ENCODE measurements around the gene RPS13. TPM values are rescaled to one million over a fixed set of nuclear protein-coding genes. Genes with fewer than 3 reads are reported as not detected.

The RPS13 gene
- total and polyA plus RNA-seq, 10 of the 15 experiments (the other 5 are each of a cell fraction or from before 2014, with no cell fraction given): 1,514 to 4,753 (median 1,995) TPM

DNA sequence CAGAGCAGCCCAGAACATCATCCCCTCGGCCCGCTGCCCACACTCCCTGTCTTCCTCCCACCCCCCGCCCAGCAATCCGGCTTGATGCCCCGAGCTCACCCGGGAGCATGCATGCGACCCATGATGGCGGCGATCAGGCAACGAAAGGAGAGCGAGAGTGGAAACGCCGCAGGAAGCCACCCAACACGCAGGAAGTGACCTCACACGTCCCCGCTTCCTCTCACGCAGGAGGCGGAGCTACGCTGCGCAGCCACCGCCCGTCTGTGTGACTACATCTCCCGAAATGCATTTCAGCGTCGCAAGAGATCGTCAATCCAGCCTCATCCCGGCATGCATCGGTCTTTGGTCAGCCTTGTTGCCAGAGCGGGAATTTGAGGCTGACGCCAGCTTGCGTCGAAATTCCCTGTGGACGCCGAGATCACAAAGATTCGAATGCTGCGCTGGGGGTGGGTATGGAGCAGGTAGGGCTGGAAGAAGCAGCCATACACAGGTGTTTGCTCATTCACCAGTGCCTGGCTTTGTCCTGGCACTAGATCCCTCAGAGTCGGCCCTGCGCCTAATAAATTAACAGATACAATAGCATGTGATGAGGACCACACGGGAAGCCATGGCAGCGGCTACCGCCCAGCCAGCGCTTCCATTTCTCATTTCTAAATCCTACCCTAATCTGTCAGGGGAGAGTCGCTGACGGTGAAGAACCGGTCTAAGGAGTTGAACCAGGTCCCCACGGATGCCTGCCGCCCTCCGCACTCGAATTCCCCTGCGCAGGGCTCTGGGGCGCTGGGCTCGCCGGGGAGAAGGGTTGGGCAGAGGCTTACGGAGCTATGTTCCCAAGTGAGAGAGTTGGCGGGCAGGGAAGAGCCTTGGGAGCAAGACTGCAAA, at the start of gene RPS13 (continued):
- TF ChIP-seq, protein P1, sequence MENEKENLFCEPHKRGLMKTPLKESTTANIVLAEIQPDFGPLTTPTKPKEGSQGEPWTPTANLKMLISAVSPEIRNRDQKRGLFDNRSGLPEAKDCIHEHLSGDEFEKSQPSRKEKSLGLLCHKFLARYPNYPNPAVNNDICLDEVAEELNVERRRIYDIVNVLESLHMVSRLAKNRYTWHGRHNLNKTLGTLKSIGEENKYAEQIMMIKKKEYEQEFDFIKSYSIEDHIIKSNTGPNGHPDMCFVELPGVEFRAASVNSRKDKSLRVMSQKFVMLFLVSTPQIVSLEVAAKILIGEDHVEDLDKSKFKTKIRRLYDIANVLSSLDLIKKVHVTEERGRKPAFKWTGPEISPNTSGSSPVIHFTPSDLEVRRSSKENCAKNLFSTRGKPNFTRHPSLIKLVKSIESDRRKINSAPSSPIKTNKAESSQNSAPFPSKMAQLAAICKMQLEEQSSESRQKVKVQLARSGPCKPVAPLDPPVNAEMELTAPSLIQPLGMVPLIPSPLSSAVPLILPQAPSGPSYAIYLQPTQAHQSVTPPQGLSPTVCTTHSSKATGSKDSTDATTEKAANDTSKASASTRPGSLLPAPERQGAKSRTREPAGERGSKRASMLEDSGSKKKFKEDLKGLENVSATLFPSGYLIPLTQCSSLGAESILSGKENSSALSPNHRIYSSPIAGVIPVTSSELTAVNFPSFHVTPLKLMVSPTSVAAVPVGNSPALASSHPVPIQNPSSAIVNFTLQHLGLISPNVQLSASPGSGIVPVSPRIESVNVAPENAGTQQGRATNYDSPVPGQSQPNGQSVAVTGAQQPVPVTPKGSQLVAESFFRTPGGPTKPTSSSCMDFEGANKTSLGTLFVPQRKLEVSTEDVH (IDR thresholded peaks at IDR 0.05; ENCODE audit: low read depth, partially characterized antibody): no peak
- peak; percentile 65 for TF ChIP-seq MEF2B (IDR thresholded peaks at IDR 0.05; ENCODE audit: partially characterized antibody, poor library complexity, severe bottlenecking)
- no peak for TF ChIP-seq ZZZ3 (IDR thresholded peaks at IDR 0.05; ENCODE audit: control insufficient read depth, insufficient read length, low read depth)
- TF ChIP-seq POLR2AphosphoS5 (IDR thresholded peaks at IDR 0.05; ENCODE audit: low read length): peak; percentile 99
- peak; percentile 63 for TF ChIP-seq EED (IDR thresholded peaks at IDR 0.05; ENCODE audit: low read depth)
- peak; percentile 76; the same call in 1 of the 2 replicates for TF ChIP-seq GATAD2B (conservative IDR thresholded peaks at IDR 0.05; ENCODE audit: low read depth)
- TF ChIP-seq TARDBP (IDR thresholded peaks at IDR 0.05; ENCODE audit: borderline replicate concordance): peak; percentile 69; the same call in 1 of the 2 replicates
- TF ChIP-seq, protein P2, sequence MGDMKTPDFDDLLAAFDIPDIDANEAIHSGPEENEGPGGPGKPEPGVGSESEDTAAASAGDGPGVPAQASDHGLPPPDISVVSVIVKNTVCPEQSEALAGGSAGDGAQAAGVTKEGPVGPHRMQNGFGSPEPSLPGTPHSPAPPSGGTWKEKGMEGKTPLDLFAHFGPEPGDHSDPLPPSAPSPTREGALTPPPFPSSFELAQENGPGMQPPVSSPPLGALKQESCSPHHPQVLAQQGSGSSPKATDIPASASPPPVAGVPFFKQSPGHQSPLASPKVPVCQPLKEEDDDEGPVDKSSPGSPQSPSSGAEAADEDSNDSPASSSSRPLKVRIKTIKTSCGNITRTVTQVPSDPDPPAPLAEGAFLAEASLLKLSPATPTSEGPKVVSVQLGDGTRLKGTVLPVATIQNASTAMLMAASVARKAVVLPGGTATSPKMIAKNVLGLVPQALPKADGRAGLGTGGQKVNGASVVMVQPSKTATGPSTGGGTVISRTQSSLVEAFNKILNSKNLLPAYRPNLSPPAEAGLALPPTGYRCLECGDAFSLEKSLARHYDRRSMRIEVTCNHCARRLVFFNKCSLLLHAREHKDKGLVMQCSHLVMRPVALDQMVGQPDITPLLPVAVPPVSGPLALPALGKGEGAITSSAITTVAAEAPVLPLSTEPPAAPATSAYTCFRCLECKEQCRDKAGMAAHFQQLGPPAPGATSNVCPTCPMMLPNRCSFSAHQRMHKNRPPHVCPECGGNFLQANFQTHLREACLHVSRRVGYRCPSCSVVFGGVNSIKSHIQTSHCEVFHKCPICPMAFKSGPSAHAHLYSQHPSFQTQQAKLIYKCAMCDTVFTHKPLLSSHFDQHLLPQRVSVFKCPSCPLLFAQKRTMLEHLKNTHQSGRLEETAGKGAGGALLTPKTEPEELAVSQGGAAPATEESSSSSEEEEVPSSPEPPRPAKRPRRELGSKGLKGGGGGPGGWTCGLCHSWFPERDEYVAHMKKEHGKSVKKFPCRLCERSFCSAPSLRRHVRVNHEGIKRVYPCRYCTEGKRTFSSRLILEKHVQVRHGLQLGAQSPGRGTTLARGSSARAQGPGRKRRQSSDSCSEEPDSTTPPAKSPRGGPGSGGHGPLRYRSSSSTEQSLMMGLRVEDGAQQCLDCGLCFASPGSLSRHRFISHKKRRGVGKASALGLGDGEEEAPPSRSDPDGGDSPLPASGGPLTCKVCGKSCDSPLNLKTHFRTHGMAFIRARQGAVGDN (IDR thresholded peaks at IDR 0.05): peak; percentile 94
- peak; percentile 94 for TF ChIP-seq SMAD5 (IDR thresholded peaks at IDR 0.05; ENCODE audit: low read depth)
- TF ChIP-seq MTA2 (IDR thresholded peaks at IDR 0.05; ENCODE audit: low read depth): peak; percentile 16; the same call in 1 of the 2 replicates
- TF ChIP-seq TAF1 (IDR thresholded peaks at IDR 0.05; ENCODE audit: borderline replicate concordance, low read depth, low read length): peak; percentile 97
- 0 out of 2 replicates have a peak, but pooled peaks have one; percentile 22 for TF ChIP-seq SMARCA5 (IDR thresholded peaks at IDR 0.05)
- peak in 1 of 2 experiments; percentile 85; a peak in 2 of 4 replicates for TF ChIP-seq ETV6 (conservative IDR thresholded peaks at IDR 0.05 in 1 of 2, IDR thresholded peaks at IDR 0.05 in 1 of 2; ENCODE audit: borderline replicate concordance in 1 of 2, low read depth in 1 of 2)
- peak; percentile 94 for TF ChIP-seq PML (IDR thresholded peaks at IDR 0.05; ENCODE audit: low read length)
- peak; percentile 95 for TF ChIP-seq YY1 (IDR thresholded peaks at IDR 0.05; ENCODE audit: low read depth, low read length)
- TF ChIP-seq, protein P3, sequence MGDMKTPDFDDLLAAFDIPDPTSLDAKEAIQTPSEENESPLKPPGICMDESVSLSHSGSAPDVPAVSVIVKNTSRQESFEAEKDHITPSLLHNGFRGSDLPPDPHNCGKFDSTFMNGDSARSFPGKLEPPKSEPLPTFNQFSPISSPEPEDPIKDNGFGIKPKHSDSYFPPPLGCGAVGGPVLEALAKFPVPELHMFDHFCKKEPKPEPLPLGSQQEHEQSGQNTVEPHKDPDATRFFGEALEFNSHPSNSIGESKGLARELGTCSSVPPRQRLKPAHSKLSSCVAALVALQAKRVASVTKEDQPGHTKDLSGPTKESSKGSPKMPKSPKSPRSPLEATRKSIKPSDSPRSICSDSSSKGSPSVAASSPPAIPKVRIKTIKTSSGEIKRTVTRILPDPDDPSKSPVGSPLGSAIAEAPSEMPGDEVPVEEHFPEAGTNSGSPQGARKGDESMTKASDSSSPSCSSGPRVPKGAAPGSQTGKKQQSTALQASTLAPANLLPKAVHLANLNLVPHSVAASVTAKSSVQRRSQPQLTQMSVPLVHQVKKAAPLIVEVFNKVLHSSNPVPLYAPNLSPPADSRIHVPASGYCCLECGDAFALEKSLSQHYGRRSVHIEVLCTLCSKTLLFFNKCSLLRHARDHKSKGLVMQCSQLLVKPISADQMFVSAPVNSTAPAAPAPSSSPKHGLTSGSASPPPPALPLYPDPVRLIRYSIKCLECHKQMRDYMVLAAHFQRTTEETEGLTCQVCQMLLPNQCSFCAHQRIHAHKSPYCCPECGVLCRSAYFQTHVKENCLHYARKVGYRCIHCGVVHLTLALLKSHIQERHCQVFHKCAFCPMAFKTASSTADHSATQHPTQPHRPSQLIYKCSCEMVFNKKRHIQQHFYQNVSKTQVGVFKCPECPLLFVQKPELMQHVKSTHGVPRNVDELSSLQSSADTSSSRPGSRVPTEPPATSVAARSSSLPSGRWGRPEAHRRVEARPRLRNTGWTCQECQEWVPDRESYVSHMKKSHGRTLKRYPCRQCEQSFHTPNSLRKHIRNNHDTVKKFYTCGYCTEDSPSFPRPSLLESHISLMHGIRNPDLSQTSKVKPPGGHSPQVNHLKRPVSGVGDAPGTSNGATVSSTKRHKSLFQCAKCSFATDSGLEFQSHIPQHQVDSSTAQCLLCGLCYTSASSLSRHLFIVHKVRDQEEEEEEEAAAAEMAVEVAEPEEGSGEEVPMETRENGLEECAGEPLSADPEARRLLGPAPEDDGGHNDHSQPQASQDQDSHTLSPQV (IDR thresholded peaks at IDR 0.05): no peak
- TF ChIP-seq FOXK2 (IDR thresholded peaks at IDR 0.05): peak; percentile 80
